ENCODE data around the gene VDAC2.
A peak's percentile ranks its signal among the peaks of the same experiment; 100 is the strongest.
"Not testable (repeated sequence)": the region's sequence is repeated elsewhere in the genome, so short reads cannot be mapped to it uniquely, and the experiment has no call there.

Gene VDAC2

GRCh38 chr10:75187961-75188426 lies 22.6 kb upstream of the VDAC2 start:
- H3K4me1 ChIP-seq (ENCODE audit: control insufficient read depth, insufficient read depth, low read length): peaks cover 4% of the 10 kb centered on the region
- no peak overlapping the region for H3K9ac ChIP-seq (ENCODE audit: low read depth, low read length)
- no peak overlapping the region for H3K4me3 ChIP-seq (ENCODE audit: low read depth, low read length)
- no peaks in the 10 kb centered on the region for H3K27me3 ChIP-seq (ENCODE audit: control insufficient read depth, insufficient read depth, low read length)
- no peaks in the 10 kb centered on the region for H3K36me3 ChIP-seq (ENCODE audit: control insufficient read depth, insufficient read depth, low read length)
- H3K9me3 ChIP-seq (ENCODE audit: control insufficient read depth, insufficient read depth, low read length): no peaks in the 10 kb centered on the region

DNA sequence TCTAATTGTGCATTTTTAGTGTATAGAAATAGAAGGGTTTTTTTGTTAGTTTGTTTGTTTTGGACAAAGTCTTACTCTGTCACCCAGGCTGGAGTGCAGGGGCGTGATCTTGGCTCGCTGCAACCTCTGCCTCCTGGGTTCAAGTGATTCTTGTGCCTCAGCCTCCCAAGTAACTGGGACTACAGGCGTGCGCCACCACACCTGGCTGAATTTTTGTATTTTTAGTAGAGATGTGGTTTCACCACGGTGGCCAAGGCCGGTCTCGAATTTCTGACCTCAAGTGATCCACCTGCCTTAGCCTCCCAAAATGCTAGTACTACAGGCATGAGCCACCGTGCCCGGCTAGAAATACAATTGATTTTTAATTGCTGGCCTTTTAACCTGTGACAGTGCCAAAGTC lies 22.1 kb upstream of the VDAC2 start:
- not testable (repeated sequence) for H3K4me1 ChIP-seq (ENCODE audit: control insufficient read depth, insufficient read depth, low read length); H3K36me3 ChIP-seq (ENCODE audit: control insufficient read depth, insufficient read depth, low read length)

DNA sequence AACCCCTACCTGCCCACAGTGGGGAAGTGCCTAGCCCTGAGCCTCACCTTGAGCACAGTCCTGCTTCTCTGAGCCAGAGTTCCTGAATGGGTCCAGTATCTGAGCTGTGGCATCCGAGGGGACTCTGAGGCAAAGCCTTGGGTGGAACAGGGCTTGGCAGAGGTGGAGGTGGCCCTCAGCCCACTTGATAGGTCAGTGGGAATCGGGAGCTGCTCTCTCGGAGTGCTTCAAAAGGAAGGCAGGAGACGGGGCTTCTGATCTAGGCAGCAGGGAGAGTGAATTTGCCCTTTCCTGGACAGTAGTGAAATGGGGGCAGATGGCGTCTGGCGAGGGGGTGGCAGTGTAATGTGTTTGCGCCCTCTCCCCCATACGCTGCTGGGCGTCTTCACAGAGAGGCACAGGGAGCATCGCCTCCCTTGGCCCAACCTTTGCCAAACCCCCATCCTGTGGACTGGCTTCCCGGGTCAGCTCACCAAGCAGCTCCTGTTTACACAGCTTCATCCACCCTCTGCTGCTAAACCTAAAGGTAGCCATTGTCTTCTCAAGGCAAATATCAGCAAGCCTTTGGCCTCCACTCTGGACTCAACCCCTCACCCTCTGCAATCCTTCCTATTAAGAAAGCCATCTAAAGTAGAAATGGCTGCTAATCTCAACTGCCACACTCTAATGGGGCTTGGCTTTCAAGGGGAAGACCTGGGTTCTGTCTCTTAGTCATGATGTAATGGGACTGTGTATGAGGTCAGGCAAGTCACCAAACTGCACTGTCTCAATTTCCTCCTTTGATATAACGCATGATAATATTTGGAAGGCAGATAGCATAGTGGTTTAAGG lies 21.1 kb upstream of the VDAC2 start:
- H3K9me3 ChIP-seq (ENCODE audit: control insufficient read depth, insufficient read depth, low read length): no peaks in the 10 kb centered on the region
- H3K4me3 ChIP-seq (ENCODE audit: low read depth, low read length): no peak overlapping the region
- peaks cover 4% of the 10 kb centered on the region for H3K4me1 ChIP-seq (ENCODE audit: control insufficient read depth, insufficient read depth, low read length)
- H3K36me3 ChIP-seq (ENCODE audit: control insufficient read depth, insufficient read depth, low read length): no peaks in the 10 kb centered on the region
- no peaks in the 10 kb centered on the region for H3K27me3 ChIP-seq (ENCODE audit: control insufficient read depth, insufficient read depth, low read length)
- peak overlapping the region; percentile 24 for H3K9ac ChIP-seq (ENCODE audit: low read depth, low read length)

More for the DNA sequence above, 22.1 kb upstream of the VDAC2 start:
- H3K9ac ChIP-seq (ENCODE audit: low read depth, low read length); H3K9me3 ChIP-seq (ENCODE audit: control insufficient read depth, insufficient read depth, low read length); H3K27me3 ChIP-seq (ENCODE audit: control insufficient read depth, insufficient read depth, low read length); H3K4me3 ChIP-seq (ENCODE audit: low read depth, low read length): not testable (repeated sequence)

DNA sequence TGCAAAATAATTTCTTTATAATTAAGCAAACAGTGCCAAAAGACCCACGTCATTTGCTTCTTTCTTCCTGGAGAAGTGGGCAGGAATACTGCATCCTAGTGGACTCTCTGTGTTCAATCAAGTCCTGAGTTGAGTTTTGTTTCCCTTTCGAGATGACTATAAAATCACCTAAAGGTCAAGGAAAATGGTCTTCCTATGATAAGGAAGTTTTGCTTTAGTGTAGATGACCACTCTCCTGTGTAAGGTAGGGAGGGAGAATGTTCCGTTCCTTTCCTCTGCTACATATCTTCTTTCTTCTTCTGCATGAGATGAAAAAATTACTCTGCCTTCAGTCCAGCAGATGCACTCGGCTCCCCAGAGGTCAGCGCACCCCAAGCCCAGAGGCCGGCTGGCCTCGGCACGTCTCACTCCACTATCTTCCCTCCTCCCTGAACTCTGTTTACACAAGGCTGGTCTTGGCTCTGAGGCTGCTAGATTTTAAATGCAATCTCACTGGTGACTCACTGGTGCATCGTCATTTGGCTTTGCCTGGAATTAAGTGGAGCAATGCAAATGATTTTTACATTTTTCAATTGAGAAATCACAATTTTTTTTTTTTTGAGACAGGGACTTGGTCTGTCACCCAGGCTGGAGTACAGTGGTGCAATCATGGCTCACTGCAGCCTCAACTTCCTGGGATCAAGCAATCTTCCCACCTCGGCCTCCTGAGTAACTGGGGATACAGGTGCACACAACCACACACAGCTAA lies 18.6 kb upstream of the VDAC2 start:
- H3K9ac ChIP-seq (ENCODE audit: low read depth, low read length): no peak overlapping the region
- no peak overlapping the region for H3K4me3 ChIP-seq (ENCODE audit: low read depth, low read length)
- no peaks in the 10 kb centered on the region for H3K36me3 ChIP-seq (ENCODE audit: control insufficient read depth, insufficient read depth, low read length)

GRCh38 chr10:75194625-75195024 lies 16.0 kb upstream of the VDAC2 start:
- not testable (repeated sequence) for H3K36me3 ChIP-seq (ENCODE audit: control insufficient read depth, insufficient read depth, low read length); H3K9me3 ChIP-seq (ENCODE audit: control insufficient read depth, insufficient read depth, low read length); H3K4me1 ChIP-seq (ENCODE audit: control insufficient read depth, insufficient read depth, low read length); H3K4me3 ChIP-seq (ENCODE audit: low read depth, low read length); H3K27me3 ChIP-seq (ENCODE audit: control insufficient read depth, insufficient read depth, low read length); H3K9ac ChIP-seq (ENCODE audit: low read depth, low read length)

More for the DNA sequence above, 18.6 kb upstream of the VDAC2 start:
- H3K27me3 ChIP-seq (ENCODE audit: control insufficient read depth, insufficient read depth, low read length): no peaks in the 10 kb centered on the region
- peaks cover 4% of the 10 kb centered on the region for H3K4me1 ChIP-seq (ENCODE audit: control insufficient read depth, insufficient read depth, low read length)
- H3K9me3 ChIP-seq (ENCODE audit: control insufficient read depth, insufficient read depth, low read length): no peaks in the 10 kb centered on the region

- Histone ChIP-seq H3K4me1 (ENCODE audit: control insufficient read depth, insufficient read depth, low read length) (no peaks in the 10 kb centered on the region), H3K36me3 (ENCODE audit: control insufficient read depth, insufficient read depth, low read length) (no peaks in the 10 kb centered on the region), H3K27me3 (ENCODE audit: control insufficient read depth, insufficient read depth, low read length) (no peaks in the 10 kb centered on the region), H3K9ac (ENCODE audit: low read depth, low read length) (no peak overlapping the region), H3K9me3 (ENCODE audit: control insufficient read depth, insufficient read depth, low read length) (no peaks in the 10 kb centered on the region), H3K4me3 (ENCODE audit: low read depth, low read length) (no peak overlapping the region)
Measured at GRCh38 chr10:75195035-75195763, 15.4 kb upstream of the VDAC2 start.

GRCh38 chr10:75197066-75197465 lies 13.5 kb upstream of the VDAC2 start:
- Histone ChIP-seq H3K27me3 (ENCODE audit: control insufficient read depth, insufficient read depth, low read length) (no peaks in the 10 kb centered on the region), H3K4me1 (ENCODE audit: control insufficient read depth, insufficient read depth, low read length) (no peaks in the 10 kb centered on the region), H3K9me3 (ENCODE audit: control insufficient read depth, insufficient read depth, low read length) (no peaks in the 10 kb centered on the region), H3K9ac (ENCODE audit: low read depth, low read length) (no peak overlapping the region), H3K4me3 (ENCODE audit: low read depth, low read length) (no peak overlapping the region), H3K36me3 (ENCODE audit: control insufficient read depth, insufficient read depth, low read length) (no peaks in the 10 kb centered on the region)

- H3K27me3 ChIP-seq (ENCODE audit: control insufficient read depth, insufficient read depth, low read length): no peaks in the 10 kb centered on the region
- no peaks in the 10 kb centered on the region for H3K36me3 ChIP-seq (ENCODE audit: control insufficient read depth, insufficient read depth, low read length)
- H3K9ac ChIP-seq (ENCODE audit: low read depth, low read length): no peak overlapping the region
- no peaks in the 10 kb centered on the region for H3K9me3 ChIP-seq (ENCODE audit: control insufficient read depth, insufficient read depth, low read length)
- H3K4me1 ChIP-seq (ENCODE audit: control insufficient read depth, insufficient read depth, low read length): no peaks in the 10 kb centered on the region
- no peak overlapping the region for H3K4me3 ChIP-seq (ENCODE audit: low read depth, low read length)
Measured at GRCh38 chr10:75197906-75198305, 12.7 kb upstream of the VDAC2 start.

DNA sequence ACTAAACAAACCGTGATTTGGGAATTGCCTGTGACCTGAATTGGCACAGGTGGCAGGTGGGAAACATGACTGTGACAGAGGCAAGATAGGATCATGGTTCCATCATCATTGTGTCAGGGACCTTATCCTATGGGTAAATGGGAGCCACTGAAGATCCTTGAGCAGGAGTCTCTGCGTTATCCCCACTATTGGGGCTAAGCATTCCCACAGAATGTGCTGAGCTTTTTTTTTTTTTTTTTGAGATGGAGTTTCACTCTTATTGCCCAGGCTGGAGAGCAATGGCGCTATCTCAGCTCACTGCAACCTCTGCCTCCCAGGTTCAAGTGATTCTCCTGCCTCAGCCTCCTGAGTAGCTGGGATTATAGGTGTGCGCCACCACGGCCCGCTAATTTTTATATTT lies 10.6 kb upstream of the VDAC2 start:
- H3K27me3 ChIP-seq (ENCODE audit: control insufficient read depth, insufficient read depth, low read length); H3K9me3 ChIP-seq (ENCODE audit: control insufficient read depth, insufficient read depth, low read length); H3K4me3 ChIP-seq (ENCODE audit: low read depth, low read length); H3K9ac ChIP-seq (ENCODE audit: low read depth, low read length); H3K36me3 ChIP-seq (ENCODE audit: control insufficient read depth, insufficient read depth, low read length); H3K4me1 ChIP-seq (ENCODE audit: control insufficient read depth, insufficient read depth, low read length): not testable (repeated sequence)

GRCh38 chr10:75201793-75202307 lies 8.7 kb upstream of the VDAC2 start:
- Histone ChIP-seq H3K9me3 (ENCODE audit: control insufficient read depth, insufficient read depth, low read length) (no peaks in the 10 kb centered on the region), H3K27me3 (ENCODE audit: control insufficient read depth, insufficient read depth, low read length) (no peaks in the 10 kb centered on the region), H3K9ac (ENCODE audit: low read depth, low read length) (no peak overlapping the region), H3K36me3 (ENCODE audit: control insufficient read depth, insufficient read depth, low read length) (no peaks in the 10 kb centered on the region), H3K4me3 (ENCODE audit: low read depth, low read length) (no peak overlapping the region), H3K4me1 (ENCODE audit: control insufficient read depth, insufficient read depth, low read length) (no peaks in the 10 kb centered on the region)

- no peaks in the 10 kb centered on the region for H3K27me3 ChIP-seq (ENCODE audit: control insufficient read depth, insufficient read depth, low read length)
- no peaks in the 10 kb centered on the region for H3K4me1 ChIP-seq (ENCODE audit: control insufficient read depth, insufficient read depth, low read length)
- no peak overlapping the region for H3K9ac ChIP-seq (ENCODE audit: low read depth, low read length)
- H3K9me3 ChIP-seq (ENCODE audit: control insufficient read depth, insufficient read depth, low read length): no peaks in the 10 kb centered on the region
- no peak overlapping the region for H3K4me3 ChIP-seq (ENCODE audit: low read depth, low read length)
- no peaks in the 10 kb centered on the region for H3K36me3 ChIP-seq (ENCODE audit: control insufficient read depth, insufficient read depth, low read length)
Measured at GRCh38 chr10:75202321-75203045, 8.1 kb upstream of the VDAC2 start.
